SK-MEL-5 (cell line): ENCODE results near the gene TMEM87B. TPM values are rescaled to one million over a fixed set of nuclear protein-coding genes. Genes with fewer than 3 reads are reported as not detected.
"Not testable (repeated sequence)": the region's sequence is repeated elsewhere in the genome, so short reads cannot be mapped to it uniquely, and the experiment has no call there.

Experiments
- DNase-seq: peaks from one replicate; pipeline ENCODE4 v3.0.0-alpha.2; 2016; ENCODE audit warnings: low read depth, low spot score
- in situ Hi-C: cut with HindIII; loops from 2 replicates; pipeline ENCODE4 v1.10.0; 2016; ENCODE audit warnings: low sequenced_read_pairs, high pct_unique_total_duplicates, low pct_unique_long_range_greater_than_20kb
- total RNA-seq: library from RNA; depleted of rRNA; stranded (reverse); fragments of >200 nt; shearing (Covaris generic); gene quantifications from 2 replicates; pipeline ENCODE4 v1.2.3, GENCODE V29; 2014

TMEM87B gene
- total RNA-seq, 1 experiment from 2014 or later: 29.8 TPM

DNA sequence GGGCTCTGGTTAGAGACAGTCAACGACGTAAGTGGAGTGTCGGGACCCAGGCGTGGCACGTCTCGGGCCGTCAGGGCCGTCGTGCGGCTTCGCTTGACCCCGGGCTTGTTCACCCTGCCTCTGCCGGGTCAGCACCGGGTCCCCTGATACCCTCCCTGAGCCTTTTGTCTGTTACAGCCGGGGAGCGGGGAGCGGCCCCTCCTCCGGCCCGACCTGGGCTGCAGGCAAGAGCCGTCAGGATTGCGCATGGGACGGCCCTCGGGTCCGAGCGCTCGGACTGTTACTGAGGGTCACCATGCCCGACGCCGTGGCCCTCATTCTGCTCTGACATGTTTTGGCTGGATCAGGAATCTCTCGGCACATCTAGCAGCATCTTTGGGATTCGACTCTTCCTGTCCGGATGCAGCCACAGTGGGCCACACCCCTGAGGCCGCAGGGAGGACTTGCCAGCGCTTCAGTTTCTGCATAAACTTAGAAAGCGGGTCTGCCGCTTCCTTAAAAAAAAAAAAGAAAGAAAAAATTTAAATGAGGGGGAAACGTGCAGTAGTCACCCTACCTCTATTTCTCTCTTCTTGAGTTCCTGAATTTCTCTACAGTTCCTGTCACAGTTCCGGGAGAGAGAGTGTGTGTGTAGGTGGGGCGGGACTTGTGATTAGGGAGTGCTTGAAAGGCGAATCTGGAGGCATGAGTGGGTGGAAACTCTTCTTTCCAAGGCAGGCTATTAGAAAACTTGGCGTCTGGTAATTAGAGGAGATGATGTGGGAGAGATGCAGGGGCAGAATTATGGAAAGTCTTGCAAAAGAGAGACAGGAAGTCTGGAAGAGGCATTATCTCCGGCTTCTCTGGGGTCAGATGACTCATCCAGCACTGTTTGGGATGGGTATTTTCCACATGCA is 909 bp downstream of the TMEM87B start:
- peak; percentile 60 for DNase-seq
- in situ Hi-C loops: no loop called here

DNA sequence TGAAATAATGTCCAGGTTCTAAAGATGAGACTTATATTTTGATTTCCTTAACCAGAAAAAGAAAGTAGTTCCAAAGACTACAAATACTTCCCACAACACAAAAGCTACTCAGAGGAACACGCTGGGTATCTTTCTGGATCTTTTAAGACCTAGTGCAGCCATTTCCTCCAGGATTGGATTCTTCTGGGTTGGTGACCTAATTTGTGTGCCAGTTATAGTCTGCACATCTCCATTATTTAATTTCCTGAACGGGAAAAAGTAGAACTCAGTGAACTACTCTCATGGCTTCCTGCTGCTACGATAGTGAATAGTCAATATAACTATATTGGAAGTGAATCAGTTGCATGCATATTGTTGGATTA is 1.5 kb downstream of the TMEM87B start:
- DNase-seq: no peak
- in situ Hi-C loops: no loop called here

DNA sequence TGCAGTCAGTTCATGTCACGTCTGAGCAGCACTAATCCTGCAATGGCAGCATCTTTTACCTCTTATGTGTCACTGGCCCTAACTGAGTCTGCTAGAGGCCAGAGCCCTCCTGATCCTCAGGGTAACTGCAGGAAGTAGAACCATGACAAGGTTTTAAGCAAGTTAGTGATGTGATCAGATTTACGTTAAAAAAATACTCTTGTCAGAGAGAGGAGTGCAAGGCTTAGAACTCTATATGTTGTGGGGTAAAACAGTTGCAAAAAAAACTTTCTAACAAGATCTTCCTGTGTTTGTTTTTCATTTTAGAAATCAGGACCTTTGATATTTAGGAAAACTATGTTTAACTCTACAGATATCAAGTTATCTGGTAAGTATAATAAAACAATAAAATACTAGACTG is 4.6 kb downstream of the TMEM87B start:
- no peak for DNase-seq
- in situ Hi-C loops: no loop called here

GRCh38 chr2:112061299-112061698 is 6.2 kb downstream of the TMEM87B start:
- in situ Hi-C loops: no loop called here
- no peak for DNase-seq

GRCh38 chr2:112061840-112062239 is 6.8 kb downstream of the TMEM87B start:
- in situ Hi-C loops: no loop called here
- DNase-seq: no peak

GRCh38 chr2:112062894-112063293 is 7.8 kb downstream of the TMEM87B start:
- no peak for DNase-seq
- in situ Hi-C loops: no loop called here

GRCh38 chr2:112065486-112065885 is 10.4 kb downstream of the TMEM87B start:
- in situ Hi-C loops: no loop called here
- no peak for DNase-seq

DNA sequence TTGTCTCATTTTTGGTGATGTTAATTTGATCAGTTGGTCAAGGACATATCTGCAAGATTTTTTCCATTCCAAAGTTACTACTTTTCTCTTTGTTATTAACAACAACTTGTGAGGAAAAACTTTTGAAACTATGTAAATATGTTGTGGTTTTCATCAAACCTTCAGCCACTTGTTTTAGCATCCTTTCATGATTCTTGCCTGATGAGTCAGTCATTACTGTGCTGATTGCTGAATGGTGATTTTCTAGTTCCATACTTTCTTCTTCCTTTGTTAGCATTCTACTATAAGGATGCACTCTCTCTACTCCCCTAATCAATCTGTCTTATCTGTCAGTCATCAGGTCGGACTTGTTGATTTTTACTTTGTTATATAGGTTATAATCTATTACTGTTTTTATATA is 10.9 kb downstream of the TMEM87B start:
- DNase-seq: no peak
- in situ Hi-C loops: no loop called here

DNA sequence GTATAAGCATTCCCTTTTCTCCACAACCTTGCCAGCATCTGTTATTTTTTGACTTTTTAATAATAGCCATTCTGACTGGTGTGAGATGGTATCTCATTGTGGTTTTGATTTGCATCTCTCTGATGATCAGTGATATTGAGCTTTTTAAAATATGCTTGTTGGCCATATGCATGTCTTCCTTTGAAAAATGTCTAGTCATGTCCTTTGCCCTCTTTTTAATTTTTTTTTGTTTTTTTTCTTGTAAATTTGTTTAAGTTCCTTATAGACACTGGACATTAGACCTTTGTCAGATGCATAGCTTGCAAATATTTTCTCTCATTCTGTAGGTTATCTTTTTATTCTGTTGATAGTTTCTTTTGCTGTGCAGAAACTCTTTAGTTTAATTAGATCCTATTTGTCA is 14.7 kb downstream of the TMEM87B start:
- DNase-seq, in situ Hi-C loops: not testable (repeated sequence)

DNA sequence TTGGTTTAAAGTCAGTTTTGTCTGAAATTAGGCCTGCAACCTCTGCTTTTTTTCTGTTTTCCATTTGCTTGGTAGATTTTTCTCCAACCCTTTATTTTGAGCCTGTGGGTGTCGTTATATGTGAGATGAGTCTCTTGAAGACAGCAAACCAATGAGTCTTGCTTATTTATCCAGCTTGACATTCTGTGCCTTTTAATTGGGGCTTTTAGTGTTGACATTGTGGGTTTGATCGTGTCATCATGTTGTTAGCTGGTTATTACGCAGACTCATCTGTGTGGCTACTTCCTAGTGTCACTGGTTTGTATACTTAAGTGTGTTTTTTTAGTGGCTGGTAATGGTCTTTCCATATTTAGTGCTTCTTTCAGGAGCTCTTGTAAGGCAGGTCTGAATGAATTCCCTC is 18.8 kb downstream of the TMEM87B start:
- in situ Hi-C loops: no loop called here
- no peak for DNase-seq

DNA sequence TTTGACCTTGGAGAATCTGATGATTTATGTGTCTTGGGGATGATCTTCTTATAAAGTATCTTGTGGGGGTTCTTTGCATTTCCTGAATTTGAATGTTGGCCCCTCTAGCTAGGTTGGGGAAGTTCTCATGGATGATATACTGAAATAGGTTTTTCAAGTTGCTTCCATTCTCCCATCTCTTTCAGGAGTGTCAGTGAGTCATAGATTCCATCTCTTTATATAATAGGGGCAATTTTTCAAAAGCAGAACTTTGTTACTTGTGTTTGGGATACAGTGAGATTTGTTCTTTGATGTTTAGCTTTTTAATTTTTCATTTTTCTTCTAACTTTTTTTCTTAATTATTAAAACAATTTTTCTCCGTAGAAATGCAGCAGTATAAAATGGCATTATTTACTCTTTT is 19.4 kb downstream of the TMEM87B start:
- no peak for DNase-seq
- in situ Hi-C loops: no loop called here

- in situ Hi-C loops: no loop called here
- no peak for DNase-seq
Observed at GRCh38 chr2:112075490-112076260, 20.6 kb downstream of the TMEM87B start.

- peak; percentile 27 for DNase-seq
- in situ Hi-C loops: no loop called here
Observed at GRCh38 chr2:112077814-112078213, 22.7 kb downstream of the TMEM87B start.

DNA sequence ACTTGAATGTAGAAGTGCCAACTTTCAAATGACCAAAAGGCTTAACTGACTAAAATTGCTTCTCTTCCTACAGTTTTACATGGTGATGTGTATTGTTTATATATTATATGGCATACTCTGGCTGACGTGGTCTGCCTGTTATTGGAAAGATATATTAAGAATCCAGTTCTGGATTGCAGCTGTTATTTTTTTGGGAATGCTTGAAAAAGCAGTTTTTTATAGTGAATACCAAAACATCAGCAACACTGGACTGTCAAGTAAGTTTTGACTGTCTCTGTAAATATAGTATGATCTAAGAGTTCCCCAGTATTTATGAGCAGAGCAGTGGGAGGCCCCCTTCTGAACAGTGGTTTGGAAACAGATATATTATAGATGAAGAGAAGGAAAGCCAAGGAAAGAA is 26.2 kb downstream of the TMEM87B start:
- no peak for DNase-seq
- in situ Hi-C loops: no loop called here

GRCh38 chr2:112084689-112085374 is 29.8 kb downstream of the TMEM87B start:
- in situ Hi-C loops: no loop called here
- DNase-seq: peak; percentile 4

DNA sequence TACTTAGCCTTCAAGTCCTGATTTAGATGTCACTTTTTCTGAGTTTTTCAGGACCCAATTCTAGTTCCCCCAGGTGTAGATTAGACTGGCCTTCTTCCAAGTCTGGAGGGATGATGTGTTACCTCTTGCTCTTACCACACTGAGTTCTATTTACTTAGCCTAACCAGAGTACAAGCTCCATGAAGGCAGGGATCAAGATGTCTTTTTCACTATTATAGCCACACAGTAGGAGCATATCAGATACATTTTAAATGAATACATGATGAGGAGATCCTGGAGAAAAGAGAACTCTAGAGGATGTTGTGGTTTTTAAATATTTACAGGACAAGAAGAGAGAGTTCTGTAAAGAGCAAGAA is 30.3 kb downstream of the TMEM87B start:
- no peak for DNase-seq
- in situ Hi-C loops: no loop called here

GRCh38 chr2:112085916-112086669 is 31.0 kb downstream of the TMEM87B start:
- DNase-seq: no peak
- in situ Hi-C loops: no loop called here
